ENCODE results near the gene HHAT.
"Not testable (repeated sequence)": the region's sequence is repeated elsewhere in the genome, so short reads cannot be mapped to it uniquely, and the experiment has no call there.

Gene HHAT

DNA sequence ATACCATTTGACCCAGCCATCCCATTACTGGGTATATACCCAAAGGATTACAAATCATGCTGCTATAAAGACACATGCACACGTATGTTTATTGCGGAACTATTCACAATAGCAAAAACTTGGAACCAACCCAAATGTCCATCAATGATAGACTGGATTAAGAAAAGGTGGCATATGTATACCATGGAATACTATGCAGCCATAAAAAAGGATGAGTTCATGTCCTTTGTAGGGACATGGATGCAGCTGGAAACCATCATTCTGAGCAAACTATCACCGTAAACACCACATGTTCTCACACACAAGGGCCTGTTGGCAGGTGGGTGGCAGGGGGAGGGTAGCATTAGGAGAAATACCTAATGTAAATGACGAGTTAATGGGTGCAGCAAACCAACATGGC is 332.8 kb downstream of the HHAT start:
- not testable (repeated sequence) for H3K27me3 ChIP-seq (ENCODE audit: control insufficient read depth in 3 of 3, insufficient read depth in 3 of 3, low read depth in 1 of 3, low read length in 3 of 3); H3K79me1 ChIP-seq (ENCODE audit: low read depth, low read length); H2BK5ac ChIP-seq (ENCODE audit: low read length); H3K9ac ChIP-seq (ENCODE audit: low read depth, low read length, poor library complexity); H4K8ac ChIP-seq (ENCODE audit: low read depth, low read length); H3K4ac ChIP-seq (ENCODE audit: low read length); H3K9me3 ChIP-seq (replicated peaks in 1 of 2; ENCODE audit: control insufficient read depth in 2 of 2, insufficient read depth in 1 of 2, low read depth in 1 of 2, low read length in 2 of 2); H2BK12ac ChIP-seq (ENCODE audit: low read length); H3K27ac ChIP-seq (replicated peaks; ENCODE audit: low read length); H3K4me2 ChIP-seq (ENCODE audit: insufficient read depth, low read length, poor library complexity, severe bottlenecking); H2BK15ac ChIP-seq (ENCODE audit: low read length); H2AK5ac ChIP-seq (ENCODE audit: low read depth, low read length); H3K14ac ChIP-seq (ENCODE audit: low read length); H3K4me3 ChIP-seq (ENCODE audit: low read length in 2 of 2); H2AFZ ChIP-seq (ENCODE audit: low read length); DNase-seq (ENCODE audit: low spot score); H3K36me3 ChIP-seq (replicated peaks in 1 of 2; ENCODE audit: control insufficient read depth in 2 of 2, insufficient read depth in 2 of 2, low read length in 2 of 2); H3K23ac ChIP-seq (ENCODE audit: low read depth, low read length, poor library complexity); H3K4me1 ChIP-seq (ENCODE audit: control insufficient read depth in 2 of 2, insufficient read depth in 1 of 2, low read depth in 1 of 2, low read length in 2 of 2); H3K18ac ChIP-seq (ENCODE audit: low read length); H2BK120ac ChIP-seq (ENCODE audit: low read depth, low read length); H4K91ac ChIP-seq (ENCODE audit: low read depth, low read length, poor library complexity)
- no CpG with 5 or more reads among the region's 4 CpGs for WGBS, 2 donors (ENCODE audit: extremely low coverage in 2 of 2, insufficient read length in 2 of 2, insufficient replicate concordance in 1 of 2)

DNA sequence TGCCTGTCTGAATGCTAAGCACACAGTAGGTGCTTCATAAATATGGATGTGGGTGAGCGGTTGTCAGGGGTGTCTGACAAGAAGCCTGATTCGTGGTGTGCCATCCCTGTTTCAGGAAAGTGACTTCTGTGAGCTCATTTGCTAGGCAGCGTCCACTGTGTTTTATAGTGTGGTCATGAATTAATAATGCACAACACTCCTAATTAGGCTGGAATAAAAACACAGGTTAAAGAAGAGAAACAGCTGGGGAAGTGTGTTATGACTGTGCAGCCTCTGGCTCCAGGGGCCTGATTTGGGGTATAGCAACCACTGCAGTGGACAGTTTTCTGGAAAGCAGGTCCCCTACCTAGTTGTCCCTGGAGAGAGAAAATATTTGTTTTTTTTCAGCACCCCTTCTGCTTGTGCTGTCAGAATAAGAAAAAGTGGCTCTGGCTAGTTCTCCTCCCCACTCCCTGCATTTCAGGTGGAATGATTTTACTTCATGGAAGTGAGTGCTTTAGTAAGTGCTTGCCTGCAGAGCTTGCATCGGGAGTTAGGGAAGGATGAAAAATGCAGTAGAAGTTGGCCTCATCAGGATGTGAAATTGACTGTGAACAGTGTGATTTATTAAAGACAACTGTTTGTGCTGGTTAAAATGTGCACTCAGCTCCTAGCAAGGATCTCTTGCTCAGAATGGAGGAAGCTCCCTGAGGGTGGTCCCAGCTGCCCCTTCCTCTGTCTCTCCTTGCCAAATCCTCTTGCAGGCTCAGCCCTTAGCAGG is 333.8 kb downstream of the HHAT start:
- no peak overlapping the region for H2AFZ ChIP-seq (ENCODE audit: low read length)
- no peak overlapping the region for H3K18ac ChIP-seq (ENCODE audit: low read length)
- no peak for DNase-seq (ENCODE audit: low spot score)
- no peak overlapping the region for H3K14ac ChIP-seq (ENCODE audit: low read length)
- no peak overlapping the region for H4K91ac ChIP-seq (ENCODE audit: low read depth, low read length, poor library complexity)
- H3K9ac ChIP-seq (ENCODE audit: low read depth, low read length, poor library complexity): no peak overlapping the region
- no peak overlapping the region for H2BK15ac ChIP-seq (ENCODE audit: low read length)
- no peaks in the 10 kb centered on the region for H3K27me3 ChIP-seq (ENCODE audit: control insufficient read depth in 3 of 3, insufficient read depth in 3 of 3, low read depth in 1 of 3, low read length in 3 of 3)
- no peak overlapping the region for H4K8ac ChIP-seq (ENCODE audit: low read depth, low read length)
- no peak overlapping the region for H2BK5ac ChIP-seq (ENCODE audit: low read length)
- H3K36me3 ChIP-seq (replicated peaks in 1 of 2; ENCODE audit: control insufficient read depth in 2 of 2, insufficient read depth in 2 of 2, low read length in 2 of 2): no peaks in the 10 kb centered on the region
- no peak overlapping the region for H2BK120ac ChIP-seq (ENCODE audit: low read depth, low read length)
- no peak overlapping the region for H3K23ac ChIP-seq (ENCODE audit: low read depth, low read length, poor library complexity)
- H3K79me1 ChIP-seq (ENCODE audit: low read depth, low read length): no peaks in the 10 kb centered on the region
- H3K4me2 ChIP-seq (ENCODE audit: insufficient read depth, low read length, poor library complexity, severe bottlenecking): no peak overlapping the region
- H3K4me1 ChIP-seq (ENCODE audit: control insufficient read depth in 2 of 2, insufficient read depth in 1 of 2, low read depth in 1 of 2, low read length in 2 of 2): peaks cover 0 to 3% of the 10 kb centered on the region in 2 donors
- H2BK12ac ChIP-seq (ENCODE audit: low read length): no peak overlapping the region
- no peak overlapping the region for H2AK5ac ChIP-seq (ENCODE audit: low read depth, low read length)
- H3K4me3 ChIP-seq (ENCODE audit: low read length in 2 of 2): no peak overlapping the region
- H3K9me3 ChIP-seq (replicated peaks in 1 of 2; ENCODE audit: control insufficient read depth in 2 of 2, insufficient read depth in 1 of 2, low read depth in 1 of 2, low read length in 2 of 2): no peaks in the 10 kb centered on the region
- no peak overlapping the region for H3K4ac ChIP-seq (ENCODE audit: low read length)
- H3K27ac ChIP-seq (replicated peaks; ENCODE audit: low read length): no peak overlapping the region
- WGBS, 2 donors (ENCODE audit: extremely low coverage in 2 of 2, insufficient read length in 2 of 2, insufficient replicate concordance in 1 of 2): no CpG with 5 or more reads among the region's 4 CpGs

DNA sequence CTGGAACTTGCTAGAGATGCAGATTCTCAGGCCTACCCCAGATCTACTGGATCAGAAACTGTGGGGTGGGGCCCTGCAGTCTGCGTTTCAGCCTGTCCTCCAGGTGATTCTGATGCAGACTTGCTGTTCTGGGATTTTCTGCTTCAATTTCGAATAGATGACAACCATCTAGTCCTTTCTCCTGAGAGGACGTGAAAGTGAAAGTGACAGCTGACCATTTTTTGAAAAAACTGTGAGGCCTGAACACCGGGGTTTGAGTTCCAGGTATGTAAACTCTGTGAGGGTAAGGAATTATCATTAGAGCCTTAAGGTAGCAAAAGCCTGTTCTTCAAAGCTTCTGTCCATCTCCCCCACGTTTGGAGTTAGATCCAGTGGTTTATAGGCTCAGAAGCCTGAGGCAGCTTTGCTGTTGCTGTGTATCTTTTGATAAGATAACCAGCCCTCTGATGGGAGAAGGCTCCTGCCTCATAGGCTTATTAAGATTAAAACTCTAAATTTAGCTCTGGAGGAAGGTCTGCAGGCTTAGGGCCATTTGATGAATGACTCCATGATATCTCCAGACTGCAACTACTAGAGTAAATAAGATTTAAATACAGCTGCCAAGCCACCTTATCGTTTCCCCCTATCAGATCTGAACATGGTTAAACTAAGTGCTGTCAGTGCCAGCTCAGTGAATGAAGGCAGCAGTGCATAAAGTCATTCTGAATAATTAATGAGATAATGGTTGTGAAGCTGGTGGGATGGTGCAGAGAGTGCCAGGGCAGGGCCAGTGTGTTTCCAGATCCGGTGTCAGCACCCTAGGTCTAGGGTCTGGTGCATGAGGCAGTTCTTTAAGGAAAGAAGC is 335.2 kb downstream of the HHAT start:
- Histone ChIP-seq H4K91ac (ENCODE audit: low read depth, low read length, poor library complexity) (no peak overlapping the region), H3K9me3 (replicated peaks in 1 of 2; ENCODE audit: control insufficient read depth in 2 of 2, insufficient read depth in 1 of 2, low read depth in 1 of 2, low read length in 2 of 2) (no peaks in the 10 kb centered on the region), H2BK12ac (ENCODE audit: low read length) (no peak overlapping the region), H3K4me2 (ENCODE audit: insufficient read depth, low read length, poor library complexity, severe bottlenecking) (no peak overlapping the region), H3K18ac (ENCODE audit: low read length) (no peak overlapping the region), H2BK5ac (ENCODE audit: low read length) (no peak overlapping the region), H3K27ac (replicated peaks; ENCODE audit: low read length) (no peak overlapping the region), H2BK120ac (ENCODE audit: low read depth, low read length) (no peak overlapping the region), H2AK5ac (ENCODE audit: low read depth, low read length) (no peak overlapping the region), H3K4ac (ENCODE audit: low read length) (no peak overlapping the region), H3K14ac (ENCODE audit: low read length) (no peak overlapping the region), H3K27me3 (ENCODE audit: control insufficient read depth in 3 of 3, insufficient read depth in 3 of 3, low read depth in 1 of 3, low read length in 3 of 3) (no peaks in the 10 kb centered on the region), H3K4me3 (ENCODE audit: low read length in 2 of 2) (no peak overlapping the region), H2BK15ac (ENCODE audit: low read length) (no peak overlapping the region), H2AFZ (ENCODE audit: low read length) (no peak overlapping the region), H3K36me3 (replicated peaks in 1 of 2; ENCODE audit: control insufficient read depth in 2 of 2, insufficient read depth in 2 of 2, low read length in 2 of 2) (no peaks in the 10 kb centered on the region), H3K79me1 (ENCODE audit: low read depth, low read length) (no peaks in the 10 kb centered on the region), H3K4me1 (ENCODE audit: control insufficient read depth in 2 of 2, insufficient read depth in 1 of 2, low read depth in 1 of 2, low read length in 2 of 2) (peaks cover 0 to 3% of the 10 kb centered on the region in 2 donors), H4K8ac (ENCODE audit: low read depth, low read length) (no peak overlapping the region), H3K23ac (ENCODE audit: low read depth, low read length, poor library complexity) (no peak overlapping the region), H3K9ac (ENCODE audit: low read depth, low read length, poor library complexity) (no peak overlapping the region)
- no CpG with 5 or more reads among the region's 7 CpGs for WGBS, 2 donors (ENCODE audit: extremely low coverage in 2 of 2, insufficient read length in 2 of 2, insufficient replicate concordance in 1 of 2)
- DNase-seq (ENCODE audit: low spot score): no peak

DNA sequence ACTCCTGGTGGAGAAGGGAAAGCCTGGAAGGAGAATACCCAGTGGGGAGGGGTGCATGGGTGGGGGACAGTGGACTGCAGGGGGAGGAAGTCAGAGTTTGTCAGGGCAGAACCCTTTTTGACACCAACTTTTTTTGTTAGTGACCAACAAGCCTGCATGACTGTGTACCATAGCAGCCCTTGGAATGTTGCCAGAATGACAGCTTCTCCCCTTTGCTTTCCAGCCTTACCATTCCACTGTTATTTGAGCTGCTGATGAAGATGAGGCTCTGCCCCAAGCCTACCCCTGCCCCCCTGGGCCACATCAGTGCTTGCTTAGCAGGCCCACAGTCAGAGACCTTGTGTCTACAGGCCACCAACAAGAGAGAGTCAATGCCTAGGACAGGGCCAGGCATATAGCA is 341.2 kb downstream of the HHAT start:
- Histone ChIP-seq H3K9ac (ENCODE audit: low read depth, low read length, poor library complexity) (no peak overlapping the region), H3K79me1 (ENCODE audit: low read depth, low read length) (no peaks in the 10 kb centered on the region), H3K18ac (ENCODE audit: low read length) (no peak overlapping the region), H4K91ac (ENCODE audit: low read depth, low read length, poor library complexity) (no peak overlapping the region), H3K14ac (ENCODE audit: low read length) (no peak overlapping the region), H2BK12ac (ENCODE audit: low read length) (no peak overlapping the region), H3K4me3 (ENCODE audit: low read length in 2 of 2) (no peak overlapping the region), H2AFZ (ENCODE audit: low read length) (no peak overlapping the region), H4K8ac (ENCODE audit: low read depth, low read length) (no peak overlapping the region), H3K4me1 (ENCODE audit: control insufficient read depth in 2 of 2, insufficient read depth in 1 of 2, low read depth in 1 of 2, low read length in 2 of 2) (peaks cover 0 to 4% of the 10 kb centered on the region in 2 donors), H3K4ac (ENCODE audit: low read length) (no peak overlapping the region), H3K27me3 (ENCODE audit: control insufficient read depth in 3 of 3, insufficient read depth in 3 of 3, low read depth in 1 of 3, low read length in 3 of 3) (no peaks in the 10 kb centered on the region), H3K36me3 (replicated peaks in 1 of 2; ENCODE audit: control insufficient read depth in 2 of 2, insufficient read depth in 2 of 2, low read length in 2 of 2) (no peaks in the 10 kb centered on the region), H3K23ac (ENCODE audit: low read depth, low read length, poor library complexity) (no peak overlapping the region), H2AK5ac (ENCODE audit: low read depth, low read length) (no peak overlapping the region), H2BK5ac (ENCODE audit: low read length) (no peak overlapping the region), H3K4me2 (ENCODE audit: insufficient read depth, low read length, poor library complexity, severe bottlenecking) (no peak overlapping the region), H2BK15ac (ENCODE audit: low read length) (no peak overlapping the region), H3K9me3 (replicated peaks in 1 of 2; ENCODE audit: control insufficient read depth in 2 of 2, insufficient read depth in 1 of 2, low read depth in 1 of 2, low read length in 2 of 2) (no peaks in the 10 kb centered on the region), H3K27ac (replicated peaks; ENCODE audit: low read length) (no peak overlapping the region), H2BK120ac (ENCODE audit: low read depth, low read length) (no peak overlapping the region)
- DNase-seq (ENCODE audit: low spot score): no peak
